ENCODE results near the gene STYXL2. TPM values are rescaled to one million over a fixed set of nuclear protein-coding genes. Genes with fewer than 3 reads are reported as not detected.

Gene STYXL2
- total RNA-seq, 1 donor from 2014 or later: not detected

DNA sequence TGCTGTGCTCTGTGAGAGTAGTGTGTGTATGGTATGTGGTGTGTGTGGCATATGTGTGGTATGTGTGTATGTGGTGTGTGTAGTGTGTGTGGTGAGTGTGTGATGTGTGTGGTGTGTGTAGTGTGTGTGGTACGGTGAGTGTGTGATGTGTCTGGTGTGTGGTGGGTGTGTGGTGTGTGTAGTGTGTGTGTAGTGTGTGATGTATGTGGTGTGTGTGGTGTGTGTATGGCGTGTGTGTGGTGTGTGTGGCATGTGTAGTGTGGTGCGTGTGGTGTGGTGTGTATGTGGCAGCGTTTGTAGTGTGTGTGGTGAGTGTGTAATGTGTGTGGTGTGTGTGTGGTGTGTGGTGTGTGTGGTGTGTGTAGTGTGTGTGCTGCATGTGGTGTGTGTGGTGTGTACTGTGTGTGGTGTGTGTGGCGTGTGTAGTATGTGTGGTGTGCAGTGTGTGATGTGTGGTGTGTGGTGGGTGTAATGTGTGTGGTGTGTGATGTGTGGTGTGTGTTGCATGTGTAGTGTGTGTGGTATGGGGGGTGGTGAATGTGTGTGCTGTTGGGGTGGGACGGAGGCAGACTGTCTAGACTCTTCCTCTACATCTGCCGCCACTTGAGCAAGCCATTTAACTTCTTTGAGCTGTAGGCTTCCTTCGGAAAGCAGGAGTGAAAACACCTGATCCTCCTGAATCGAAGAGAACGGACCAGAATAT, 37.2 kb upstream of the STYXL2 start:
- no peak for TF ChIP-seq CTCF (IDR thresholded peaks at IDR 0.05; ENCODE audit: unreplicated experiment)
- Mint-ChIP-seq H3K4me3 (ENCODE audit: low read depth) (no peak overlapping the region), H3K9me3 (ENCODE audit: low read depth) (no peaks in the 10 kb centered on the region), H3K36me3 (ENCODE audit: insufficient read depth) (no peaks in the 10 kb centered on the region), H3K27ac (no peak overlapping the region), H3K27me3 (peaks cover 20% of the 10 kb centered on the region), H3K4me1 (ENCODE audit: low read depth) (no peaks in the 10 kb centered on the region)
- DNase-seq (ENCODE audit: low spot score, unreplicated experiment): no peak

- H3K9me3 Mint-ChIP-seq (ENCODE audit: low read depth): no peaks in the 10 kb centered on the region
- peaks cover 18% of the 10 kb centered on the region for H3K27me3 Mint-ChIP-seq
- H3K27ac Mint-ChIP-seq: no peak overlapping the region
- H3K4me1 Mint-ChIP-seq (ENCODE audit: low read depth): no peaks in the 10 kb centered on the region
- H3K36me3 Mint-ChIP-seq (ENCODE audit: insufficient read depth): no peaks in the 10 kb centered on the region
- no peak overlapping the region for H3K4me3 Mint-ChIP-seq (ENCODE audit: low read depth)
- TF ChIP-seq CTCF (IDR thresholded peaks at IDR 0.05; ENCODE audit: unreplicated experiment): peak; percentile 58
- no peak for DNase-seq (ENCODE audit: low spot score, unreplicated experiment)
Observed at GRCh38 chr1:167057241-167057688, 36.6 kb upstream of the STYXL2 start.

DNA sequence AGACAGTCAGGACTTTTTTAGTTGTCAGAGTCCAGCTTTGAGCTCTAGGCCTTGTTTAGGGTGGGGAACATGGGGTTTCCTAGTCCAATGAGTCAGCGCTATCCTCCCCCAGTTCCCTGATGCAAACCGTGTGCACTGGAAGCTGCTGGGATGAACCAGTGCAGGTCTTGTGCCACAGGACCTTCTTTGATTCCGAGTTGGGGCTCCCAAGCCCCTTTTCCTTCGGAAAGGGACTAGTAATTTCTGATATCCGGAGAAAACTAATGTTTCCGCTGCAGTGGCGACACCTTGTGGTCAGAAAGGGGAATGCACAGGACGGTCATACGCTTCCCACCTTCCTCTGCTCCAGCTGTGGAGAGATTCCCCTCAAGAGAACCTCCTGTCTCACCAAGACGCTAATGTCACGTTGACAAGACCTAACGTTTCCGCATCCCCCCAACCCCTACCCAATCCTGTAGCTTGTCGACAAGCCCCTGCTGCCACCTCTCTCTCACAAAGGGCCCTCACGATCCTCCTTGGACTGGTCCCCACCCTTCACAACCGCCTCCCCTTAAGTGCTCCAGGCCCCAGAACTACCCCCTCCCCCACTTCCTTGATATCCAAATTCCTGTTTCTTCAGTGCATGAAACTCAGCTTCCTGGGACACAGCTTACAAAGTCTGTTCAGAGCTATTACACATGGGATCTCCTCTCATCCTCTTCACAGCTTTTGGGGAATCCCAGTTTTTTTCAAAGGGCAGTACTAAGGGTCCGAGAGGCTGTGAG, 34.6 kb upstream of the STYXL2 start:
- peaks cover 13% of the 10 kb centered on the region for H3K27me3 Mint-ChIP-seq
- TF ChIP-seq CTCF (IDR thresholded peaks at IDR 0.05; ENCODE audit: unreplicated experiment): peak; percentile 96
- H3K4me1 Mint-ChIP-seq (ENCODE audit: low read depth): no peaks in the 10 kb centered on the region
- DNase-seq (ENCODE audit: low spot score, unreplicated experiment): peak; percentile 73
- no peaks in the 10 kb centered on the region for H3K9me3 Mint-ChIP-seq (ENCODE audit: low read depth)
- H3K4me3 Mint-ChIP-seq (ENCODE audit: low read depth): no peak overlapping the region
- no peaks in the 10 kb centered on the region for H3K36me3 Mint-ChIP-seq (ENCODE audit: insufficient read depth)
- H3K27ac Mint-ChIP-seq: no peak overlapping the region

GRCh38 chr1:167059809-167060107, 34.1 kb upstream of the STYXL2 start:
- Mint-ChIP-seq H3K4me1 (ENCODE audit: low read depth) (no peaks in the 10 kb centered on the region), H3K4me3 (ENCODE audit: low read depth) (no peak overlapping the region), H3K27ac (no peak overlapping the region), H3K27me3 (peaks cover 17% of the 10 kb centered on the region), H3K36me3 (ENCODE audit: insufficient read depth) (no peaks in the 10 kb centered on the region), H3K9me3 (ENCODE audit: low read depth) (no peaks in the 10 kb centered on the region)
- no peak for TF ChIP-seq CTCF (IDR thresholded peaks at IDR 0.05; ENCODE audit: unreplicated experiment)
- DNase-seq (ENCODE audit: low spot score, unreplicated experiment): no peak

DNA sequence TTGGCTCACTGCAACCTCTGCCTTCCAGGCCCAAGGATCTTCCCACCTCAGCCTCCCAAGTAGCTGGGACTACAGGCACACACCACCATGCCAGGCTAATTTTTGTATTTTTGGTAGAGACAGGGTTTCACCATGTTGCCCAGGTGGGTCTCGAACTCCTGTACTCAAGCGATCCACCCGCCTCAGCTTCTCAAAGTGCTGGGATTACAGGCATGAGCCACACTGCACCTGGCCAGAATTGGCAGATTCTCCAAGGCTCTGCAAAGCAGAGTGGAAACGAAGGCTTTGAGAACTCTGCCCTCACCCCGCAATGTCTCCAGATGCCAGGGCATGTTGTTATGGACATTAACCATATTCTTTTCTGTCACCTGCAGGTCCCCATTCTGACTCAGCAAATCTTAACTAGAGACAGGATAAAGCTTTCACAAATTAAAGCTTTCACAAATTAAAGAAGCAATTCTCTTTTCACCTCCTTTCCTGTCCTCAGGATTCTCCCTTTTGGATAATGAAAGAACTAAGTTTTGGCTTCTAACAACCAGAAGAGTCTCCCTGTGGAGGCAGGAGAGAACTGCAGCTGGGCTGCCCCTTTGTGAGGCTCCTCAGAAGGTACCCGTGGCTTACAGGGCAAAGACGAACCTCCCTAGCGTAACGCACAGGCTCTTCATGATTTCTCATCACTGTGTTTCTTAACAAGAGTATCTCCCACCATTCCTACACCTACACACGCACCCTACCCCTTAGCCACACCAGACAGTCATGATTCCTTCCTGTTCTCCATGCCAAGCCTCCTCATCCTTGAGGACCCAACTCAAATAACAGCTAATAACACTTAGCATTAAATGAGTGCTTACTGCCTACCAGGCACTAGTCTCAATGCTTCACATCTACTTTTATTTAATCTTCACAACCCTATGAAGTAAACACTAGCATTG, 33.5 kb upstream of the STYXL2 start:
- no peaks in the 10 kb centered on the region for H3K4me1 Mint-ChIP-seq (ENCODE audit: low read depth)
- H3K27ac Mint-ChIP-seq: no peak overlapping the region
- no peaks in the 10 kb centered on the region for H3K9me3 Mint-ChIP-seq (ENCODE audit: low read depth)
- peak; percentile 36 for TF ChIP-seq CTCF (IDR thresholded peaks at IDR 0.05; ENCODE audit: unreplicated experiment)
- no peak for DNase-seq (ENCODE audit: low spot score, unreplicated experiment)
- no peaks in the 10 kb centered on the region for H3K36me3 Mint-ChIP-seq (ENCODE audit: insufficient read depth)
- no peak overlapping the region for H3K4me3 Mint-ChIP-seq (ENCODE audit: low read depth)
- H3K27me3 Mint-ChIP-seq: peaks cover 17% of the 10 kb centered on the region
